IMR-90 (cell line): ENCODE data around the gene SPDYE18.
"Not testable (repeated sequence)": the region's sequence is repeated elsewhere in the genome, so short reads cannot be mapped to it uniquely, and the experiment has no call there.

ENCODE experiments used
- BHLHE40 ChIP-seq: fragments of 150-350 bp; IDR thresholded peaks from 2 replicates; pipeline ENCODE4 v1.6.1; 2016; ENCODE audit warnings: mild to moderate bottlenecking, low read depth, low read length
- CEBPB ChIP-seq: IDR thresholded peaks from 2 replicates; pipeline ENCODE4 v1.6.1; 2012; ENCODE audit warnings: low read depth, low read length, improper control_type of control experiment
- CHD1 ChIP-seq: IDR thresholded peaks from 2 replicates; pipeline ENCODE4 v1.6.1; 2012; ENCODE audit warnings: low read depth, low read length, improper control_type of control experiment
- CTCF ChIP-seq: conservative IDR thresholded peaks from 2 replicates; pipeline ENCODE4 v1.5.1; 2012; ENCODE audit warnings: mild to moderate bottlenecking, low read depth, low read length, improper control_type of control experiment
- ELK1 ChIP-seq: fragments of 150-350 bp; IDR thresholded peaks from 2 replicates; pipeline ENCODE4 v1.6.1; 2016; ENCODE audit warnings: low read depth, mild to moderate bottlenecking, low read length, moderate library complexity, borderline replicate concordance
- FOS ChIP-seq: fragments of 150-350 bp; IDR thresholded peaks from 2 replicates; pipeline ENCODE4 v1.6.1; 2016; ENCODE audit warnings: low read depth, low read length
- MAFK ChIP-seq: IDR thresholded peaks from 2 replicates; pipeline ENCODE4 v1.6.1; 2012; ENCODE audit warnings: low read depth, low read length, improper control_type of control experiment
- MAZ ChIP-seq: IDR thresholded peaks from 2 replicates; pipeline ENCODE4 v1.6.1; 2012; ENCODE audit warnings: low read depth, mild to moderate bottlenecking, low read length, improper control_type of control experiment, moderate library complexity, borderline replicate concordance
- MXI1 ChIP-seq: IDR thresholded peaks from 2 replicates; pipeline ENCODE4 v1.6.1; 2012; ENCODE audit warnings: low read depth, mild to moderate bottlenecking, low read length, moderate library complexity, borderline replicate concordance
- NFE2L2 ChIP-seq: fragments of 150-350 bp; IDR thresholded peaks from 2 replicates; pipeline ENCODE4 v1.6.1; 2016; ENCODE audit warnings: low read depth, mild to moderate bottlenecking, low read length
- POLR2A ChIP-seq: IDR thresholded peaks from 2 replicates; pipeline ENCODE4 v1.6.1; 2012; ENCODE audit warnings: mild to moderate bottlenecking, low read depth, low read length
- RAD21 ChIP-seq: IDR thresholded peaks from 2 replicates; pipeline ENCODE4 v1.6.1; 2012; ENCODE audit warnings: low read length, improper control_type of control experiment
- RFX5 ChIP-seq: IDR thresholded peaks from 2 replicates; pipeline ENCODE4 v1.8.0; 2012; ENCODE audit warnings: low read depth, mild to moderate bottlenecking, low read length, moderate library complexity
- SMC3 ChIP-seq: fragments of 150-350 bp; IDR thresholded peaks from 2 replicates; pipeline ENCODE4 v1.6.1; 2016; ENCODE audit warnings: low read depth, mild to moderate bottlenecking, antibody characterized with exemption, low read length, moderate library complexity

GRCh38 chr7:77002104-77002503 lies 60.3 kb downstream of the SPDYE18 start:
- TF ChIP-seq CTCF, POLR2A, ELK1, MAZ, RAD21, RFX5, MXI1, CEBPB, BHLHE40, MAFK, SMC3, FOS, CHD1, NFE2L2: not testable (repeated sequence)
